Measurements from ENCODE around the gene QRFP. TPM values are rescaled to one million over a fixed set of nuclear protein-coding genes. Genes with fewer than 3 reads are reported as not detected.

Gene QRFP
- total and polyA plus RNA-seq, 2 experiments from 2014 or later = 0.45 TPM; not detected in 1

DNA sequence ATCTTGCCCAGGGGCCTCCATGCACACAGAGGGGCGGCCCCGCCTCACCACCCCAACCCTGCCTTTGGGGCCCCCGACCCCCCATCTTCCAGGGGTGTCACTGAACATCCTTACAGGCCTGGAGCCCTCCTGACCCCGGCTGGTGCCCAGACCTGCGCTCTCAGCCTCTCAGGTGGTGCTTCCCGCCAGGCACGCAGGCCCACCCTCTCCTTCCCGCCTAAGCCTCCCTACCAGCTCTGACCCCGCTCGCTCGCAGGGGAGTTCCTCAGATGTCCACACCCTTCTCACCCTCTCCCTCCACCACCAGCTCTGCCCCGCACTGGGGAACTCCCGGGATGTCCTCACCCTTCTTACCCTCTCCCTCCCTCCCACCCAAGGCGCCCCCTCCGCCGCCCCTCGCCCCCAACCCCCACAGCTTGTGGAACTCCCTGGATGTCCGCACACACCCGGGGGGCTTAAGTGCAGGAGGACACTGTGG, 12.3 kb upstream of the QRFP start:
- no peak overlapping the region for H3K4me3 ChIP-seq
- no peak for DNase-seq (ENCODE audit: low read depth in 1 of 2, low spot score in 1 of 2)
- TF ChIP-seq, protein P1, sequence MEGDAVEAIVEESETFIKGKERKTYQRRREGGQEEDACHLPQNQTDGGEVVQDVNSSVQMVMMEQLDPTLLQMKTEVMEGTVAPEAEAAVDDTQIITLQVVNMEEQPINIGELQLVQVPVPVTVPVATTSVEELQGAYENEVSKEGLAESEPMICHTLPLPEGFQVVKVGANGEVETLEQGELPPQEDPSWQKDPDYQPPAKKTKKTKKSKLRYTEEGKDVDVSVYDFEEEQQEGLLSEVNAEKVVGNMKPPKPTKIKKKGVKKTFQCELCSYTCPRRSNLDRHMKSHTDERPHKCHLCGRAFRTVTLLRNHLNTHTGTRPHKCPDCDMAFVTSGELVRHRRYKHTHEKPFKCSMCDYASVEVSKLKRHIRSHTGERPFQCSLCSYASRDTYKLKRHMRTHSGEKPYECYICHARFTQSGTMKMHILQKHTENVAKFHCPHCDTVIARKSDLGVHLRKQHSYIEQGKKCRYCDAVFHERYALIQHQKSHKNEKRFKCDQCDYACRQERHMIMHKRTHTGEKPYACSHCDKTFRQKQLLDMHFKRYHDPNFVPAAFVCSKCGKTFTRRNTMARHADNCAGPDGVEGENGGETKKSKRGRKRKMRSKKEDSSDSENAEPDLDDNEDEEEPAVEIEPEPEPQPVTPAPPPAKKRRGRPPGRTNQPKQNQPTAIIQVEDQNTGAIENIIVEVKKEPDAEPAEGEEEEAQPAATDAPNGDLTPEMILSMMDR (IDR thresholded peaks at IDR 0.05; ENCODE audit: low read depth, low read length) = no peak
- H3K36me3 ChIP-seq = no peaks in the 10 kb centered on the region
- H3K4me1 ChIP-seq (ENCODE audit: low read depth) = no peaks in the 10 kb centered on the region
- H3K27ac ChIP-seq = no peak overlapping the region
- H3K9me3 ChIP-seq (ENCODE audit: low read depth) = no peaks in the 10 kb centered on the region
- H3K27me3 ChIP-seq = no peaks in the 10 kb centered on the region

DNA sequence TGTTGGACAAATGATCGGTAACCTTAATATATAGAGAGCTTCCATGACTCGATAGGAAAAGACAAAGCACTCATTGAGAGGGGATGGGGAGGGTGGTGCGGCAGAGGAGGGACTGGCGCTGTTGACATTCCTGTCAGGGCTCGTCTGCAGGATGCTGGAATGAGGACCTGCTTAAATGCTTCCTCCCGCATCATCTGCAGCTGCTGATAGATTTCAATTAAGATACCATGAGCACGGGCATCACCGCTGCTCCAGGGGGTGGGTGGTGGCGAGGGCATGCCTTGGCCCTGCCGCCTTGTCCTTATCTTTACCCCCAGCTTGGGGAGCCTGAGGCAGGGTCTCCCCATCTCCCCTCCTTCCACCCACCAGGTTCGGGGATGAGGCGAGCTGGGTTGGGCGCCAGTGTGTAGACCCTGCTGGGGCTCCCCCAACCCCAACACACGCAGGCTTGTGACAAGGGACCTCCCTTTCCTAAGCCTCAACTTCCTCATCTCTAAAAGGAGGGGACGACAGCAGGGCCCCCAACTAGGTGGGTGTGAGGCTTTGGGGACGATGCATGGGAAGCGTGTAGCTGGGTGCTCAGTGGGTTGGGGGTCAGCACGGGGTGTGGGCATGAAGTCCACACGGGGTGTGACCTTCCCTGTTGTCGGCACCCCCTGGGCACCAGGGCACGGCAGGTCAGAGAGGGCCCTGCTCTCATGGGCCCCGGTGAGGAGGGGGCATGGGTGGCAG, 11.7 kb upstream of the QRFP start:
- TF ChIP-seq, protein P1 (IDR thresholded peaks at IDR 0.05; ENCODE audit: low read depth, low read length) = no peak
- no peaks in the 10 kb centered on the region for H3K4me1 ChIP-seq (ENCODE audit: low read depth)
- DNase-seq (ENCODE audit: low read depth in 1 of 2, low spot score in 1 of 2) = no peak
- no peaks in the 10 kb centered on the region for H3K27me3 ChIP-seq
- no peaks in the 10 kb centered on the region for H3K9me3 ChIP-seq (ENCODE audit: low read depth)
- no peak overlapping the region for H3K27ac ChIP-seq
- no peaks in the 10 kb centered on the region for H3K36me3 ChIP-seq
- H3K4me3 ChIP-seq = no peak overlapping the region

DNA sequence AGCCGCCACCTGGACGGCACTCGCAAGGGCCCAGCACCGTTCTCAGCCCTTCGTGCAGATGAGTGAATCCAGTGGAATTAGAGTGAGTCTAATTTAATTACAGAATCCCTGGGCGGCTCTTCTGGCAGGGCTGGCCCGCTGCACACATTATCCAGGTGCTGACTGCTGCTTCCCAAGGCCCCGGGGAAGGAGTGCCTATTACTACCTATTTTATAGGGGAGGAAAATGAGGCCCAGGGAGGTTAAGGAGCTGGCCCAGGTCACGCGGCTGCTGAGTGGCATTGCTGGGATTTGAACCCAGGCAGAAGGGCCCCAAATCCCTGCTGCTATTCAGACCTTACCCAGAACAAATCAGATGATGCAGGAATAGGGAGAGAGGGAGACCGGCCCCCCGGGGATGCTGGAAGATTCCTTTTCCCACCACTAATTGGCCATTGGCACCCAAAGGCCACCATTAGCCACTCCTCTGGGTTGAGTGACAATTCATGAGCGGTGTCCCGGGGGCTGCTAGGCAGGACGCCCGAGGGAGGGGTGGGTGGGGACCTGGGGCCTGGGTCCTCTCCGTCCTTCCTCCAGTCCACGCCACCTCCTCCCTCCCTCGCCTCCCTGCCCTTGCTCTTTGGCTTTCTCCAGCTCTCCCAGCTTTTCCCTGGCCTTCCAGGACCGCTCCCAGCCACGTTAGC, 10.3 kb upstream of the QRFP start:
- Histone ChIP-seq H3K4me1 (ENCODE audit: low read depth) (no peaks in the 10 kb centered on the region), H3K9me3 (ENCODE audit: low read depth) (no peaks in the 10 kb centered on the region), H3K27me3 (no peaks in the 10 kb centered on the region), H3K4me3 (no peak overlapping the region), H3K27ac (no peak overlapping the region), H3K36me3 (no peaks in the 10 kb centered on the region)
- DNase-seq (ENCODE audit: low read depth in 1 of 2, low spot score in 1 of 2) = no peak
- TF ChIP-seq, protein P1 (IDR thresholded peaks at IDR 0.05; ENCODE audit: low read depth, low read length) = no peak

DNA sequence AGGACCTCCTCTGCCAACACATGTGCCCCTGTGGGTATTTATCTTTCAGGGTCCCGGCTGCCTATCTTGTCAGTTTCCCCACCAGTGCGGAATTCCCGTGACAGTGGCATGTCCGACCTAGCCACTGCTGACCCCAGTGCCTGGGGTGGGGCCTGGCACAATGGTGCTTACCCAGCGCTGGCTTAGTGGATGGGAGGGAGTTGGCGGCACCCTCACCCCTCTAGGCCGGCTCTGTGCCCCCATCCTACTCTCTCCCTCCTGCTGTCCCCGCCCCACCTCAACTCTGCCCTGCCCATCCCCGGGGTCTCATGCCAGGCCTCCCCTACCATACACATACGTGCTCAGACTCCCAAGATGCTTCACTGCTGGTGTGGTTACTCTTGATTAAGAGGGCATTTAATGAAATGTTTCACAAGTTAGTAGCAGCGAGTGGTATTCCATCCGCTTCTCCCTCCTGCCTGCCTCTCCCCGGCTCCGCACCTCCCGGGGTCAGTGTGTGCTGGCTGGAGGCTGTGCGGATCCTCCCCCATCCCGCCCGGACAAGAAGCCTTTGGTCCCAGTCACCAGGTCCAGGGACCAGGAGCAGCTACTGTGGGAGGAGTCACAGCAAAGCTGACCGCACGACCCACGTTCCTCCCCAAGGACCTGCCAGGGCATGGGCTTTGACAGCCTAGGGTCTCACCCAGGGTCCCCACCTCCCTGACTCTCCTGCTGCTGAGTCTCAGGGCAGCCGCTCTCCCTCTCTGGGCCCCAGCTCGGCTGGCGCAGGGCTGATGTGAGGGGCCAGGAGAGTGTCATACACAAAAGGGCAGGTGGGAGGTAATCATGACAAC, 9.5 kb upstream of the QRFP start:
- Histone ChIP-seq H3K9me3 (ENCODE audit: low read depth) (no peaks in the 10 kb centered on the region), H3K4me3 (no peak overlapping the region), H3K27ac (no peak overlapping the region), H3K4me1 (ENCODE audit: low read depth) (no peaks in the 10 kb centered on the region), H3K36me3 (no peaks in the 10 kb centered on the region), H3K27me3 (no peaks in the 10 kb centered on the region)
- TF ChIP-seq, protein P1 (IDR thresholded peaks at IDR 0.05; ENCODE audit: low read depth, low read length) = no peak
- DNase-seq (ENCODE audit: low read depth in 1 of 2, low spot score in 1 of 2) = no peak

DNA sequence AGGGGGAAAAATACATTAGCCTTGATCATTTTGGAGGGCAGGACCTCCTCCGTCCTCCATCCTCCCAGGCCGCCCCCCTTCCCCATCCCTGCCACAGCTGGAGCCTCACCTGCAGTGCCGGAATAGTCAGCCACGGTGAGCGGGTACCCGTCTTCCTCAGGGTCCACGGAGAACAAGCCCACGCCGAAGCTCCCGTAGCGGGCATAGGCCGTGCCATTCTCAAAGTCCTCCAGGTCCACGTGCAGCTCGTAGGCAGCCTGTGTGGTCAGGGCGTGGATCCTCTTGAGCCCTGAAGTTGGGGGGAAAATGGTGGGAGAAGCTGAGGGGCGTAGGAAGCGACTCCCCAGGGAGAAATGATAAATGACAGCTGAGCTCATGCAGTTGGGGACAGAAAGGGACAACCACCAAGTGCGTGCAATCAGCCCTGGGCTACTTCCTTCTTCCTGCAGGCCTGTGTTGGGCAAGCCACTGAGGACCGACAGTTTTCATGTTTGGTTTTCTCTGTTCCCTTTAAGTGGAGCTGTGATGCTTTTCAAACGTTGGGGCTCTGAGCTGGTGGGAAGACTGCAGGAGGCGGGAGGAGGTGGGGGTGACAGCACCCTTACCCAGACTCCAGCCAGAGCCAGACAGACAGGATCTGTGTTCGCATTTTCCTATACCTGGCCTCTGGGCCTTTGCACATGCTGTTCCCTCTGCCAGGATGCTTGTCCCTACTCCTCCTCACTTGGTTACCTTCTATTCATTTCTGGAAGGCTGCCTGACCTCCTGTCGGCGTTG, 8.7 kb upstream of the QRFP start:
- Histone ChIP-seq H3K4me1 (ENCODE audit: low read depth) (no peaks in the 10 kb centered on the region), H3K36me3 (no peaks in the 10 kb centered on the region), H3K27ac (no peak overlapping the region), H3K4me3 (no peak overlapping the region), H3K27me3 (no peaks in the 10 kb centered on the region), H3K9me3 (ENCODE audit: low read depth) (no peaks in the 10 kb centered on the region)
- TF ChIP-seq, protein P1 (IDR thresholded peaks at IDR 0.05; ENCODE audit: low read depth, low read length) = no peak
- no peak for DNase-seq (ENCODE audit: low read depth in 1 of 2, low spot score in 1 of 2)
